IgD-negative memory B cell (primary cell): ENCODE data around the gene GNG3. TPM values are rescaled to one million over a fixed set of nuclear protein-coding genes. Genes with fewer than 3 reads are reported as not detected.

Experiments
- H3K27ac Mint-ChIP-seq, 3 donors: one replicate each; pipeline ENCODE4 v1.8.0; 2020 to 2022; ENCODE audit warnings: mild to moderate bottlenecking in 3 of 3, mixed read lengths in 3 of 3, moderate library complexity in 1 of 3
- H3K27me3 Mint-ChIP-seq: one replicate; pipeline ENCODE4 v1.8.0; 2021; ENCODE audit warnings: mixed read lengths
- H3K36me3 Mint-ChIP-seq: one replicate; pipeline ENCODE4 v1.8.0; 2020; ENCODE audit warnings: mild to moderate bottlenecking, mixed read lengths
- H3K4me1 Mint-ChIP-seq, 3 donors: one replicate each; pipeline ENCODE4 v1.8.0; 2020 to 2022; ENCODE audit warnings: mixed read lengths in 3 of 3, mild to moderate bottlenecking in 1 of 3
- H3K4me3 Mint-ChIP-seq, 4 donors: one replicate each; pipeline ENCODE4 v1.8.0; 2020 to 2022; ENCODE audit warnings: mild to moderate bottlenecking in 4 of 4, mixed read lengths in 4 of 4, moderate library complexity in 3 of 4
- H3K9me3 Mint-ChIP-seq, 3 donors: one replicate each; pipeline ENCODE4 v1.8.0; 2020 to 2021; ENCODE audit warnings: mixed read lengths in 3 of 3, mild to moderate bottlenecking in 1 of 3
- polyA plus RNA-seq: library from polyadenylated mRNA; unstranded; fragments of 300-500 nt; fragmentation: Illumina TruSeq; gene quantifications from one replicate; pipeline ENCODE4 v1.2.3, GENCODE V29; 2021

The GNG3 gene
- polyA plus RNA-seq, 1 donor from 2014 or later, result 13.3 TPM

DNA sequence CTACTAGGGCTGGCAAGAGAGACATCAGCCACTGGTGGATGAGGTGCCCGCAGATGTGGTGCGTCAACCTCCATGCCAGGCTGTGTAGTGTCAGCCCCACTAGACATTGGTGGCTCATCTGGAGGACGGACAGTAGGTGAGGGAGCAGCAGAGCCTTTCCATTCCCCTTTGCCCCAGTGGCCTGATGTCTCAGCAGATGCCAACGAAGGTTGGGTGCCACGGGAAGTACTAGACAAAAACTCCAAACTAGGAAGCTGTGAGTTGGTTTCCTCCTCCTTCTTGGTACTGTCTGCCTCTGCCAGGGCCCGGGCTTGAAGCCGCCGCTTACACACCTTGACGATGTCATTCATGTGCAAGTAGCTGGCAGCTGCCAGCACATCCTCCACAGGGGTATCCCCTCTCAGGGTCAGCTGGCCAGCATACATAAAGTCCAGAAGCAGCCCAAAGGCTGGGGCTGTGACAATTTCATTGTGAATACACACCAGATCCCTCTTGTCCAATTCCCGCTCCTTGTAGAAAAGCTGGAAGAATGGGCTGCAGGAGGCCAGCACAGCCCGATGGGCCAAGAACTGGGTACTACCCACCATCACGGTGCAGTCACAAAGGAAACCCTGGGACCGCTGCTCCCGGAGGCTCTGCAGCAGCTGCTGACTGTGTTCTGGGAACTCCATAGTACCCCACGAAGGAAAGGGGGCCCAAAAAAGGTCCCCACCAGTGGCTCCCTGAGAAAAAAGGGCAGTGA lies 45.7 kb downstream of the GNG3 start:
- H3K9me3 Mint-ChIP-seq, result no peaks in the 10 kb centered on the region
- H3K4me1 Mint-ChIP-seq, result peaks cover 5 to 23% (median 12%) of the 10 kb centered on the region in 3 donors
- no peaks in the 10 kb centered on the region for H3K36me3 Mint-ChIP-seq
- H3K4me3 Mint-ChIP-seq, result peak overlapping the region; percentile 84 to 100 (median 100)
- H3K27ac Mint-ChIP-seq, result peak overlapping the region; percentile 82 to 99 (median 98)
- no peaks in the 10 kb centered on the region for H3K27me3 Mint-ChIP-seq

GRCh38 chr11:62753736-62754603 lies 46.5 kb downstream of the GNG3 start, which contains the start of gene ZBTB3:
Gene ZBTB3, minus strand, starts transcription at chr11:62754160. Its CDS starts 496 bp downstream, at chr11:62753664.
- peak within 1 kb of the TSS; percentile 84 to 100 (median 100) for H3K4me3 Mint-ChIP-seq
- H3K27me3 Mint-ChIP-seq, result no peaks in the 10 kb centered on the region
- peak within 1 kb of the TSS; percentile 82 to 99 (median 98) for H3K27ac Mint-ChIP-seq
- no peaks in the 10 kb centered on the region for H3K9me3 Mint-ChIP-seq
- H3K36me3 Mint-ChIP-seq, result no peaks in the 10 kb centered on the region
- peaks cover 4 to 21% (median 9%) of the 10 kb centered on the region in 3 donors for H3K4me1 Mint-ChIP-seq

DNA sequence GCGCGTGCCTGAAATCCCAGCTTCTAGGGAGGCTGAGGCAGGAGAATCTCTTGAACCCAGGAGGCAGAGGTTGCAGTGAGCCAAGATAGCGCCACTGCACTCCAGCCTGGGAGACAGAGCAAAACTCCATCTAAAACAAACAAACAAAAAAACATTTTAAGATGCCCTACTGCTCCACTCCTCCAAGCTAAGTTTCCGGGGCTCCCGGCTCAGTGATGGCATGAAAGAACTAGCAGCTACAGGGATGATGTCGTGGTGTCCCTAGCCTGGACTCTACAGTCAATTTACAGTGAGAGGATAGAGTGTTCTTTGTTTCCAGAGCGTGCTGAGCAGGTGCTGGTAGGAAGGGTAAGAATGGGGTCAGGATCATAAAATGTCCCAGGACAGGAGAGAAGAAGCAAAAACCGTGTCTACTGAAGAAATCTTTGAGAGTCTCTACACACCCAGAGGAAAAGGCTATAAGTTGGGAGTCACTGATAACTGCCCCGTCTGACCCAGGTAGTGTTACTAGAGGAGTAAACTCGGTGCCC lies 47.7 kb downstream of the GNG3 start:
- Mint-ChIP-seq H3K27ac (peak overlapping the region in 2 of 3 donors; percentile 33 to 52), H3K27me3 (no peaks in the 10 kb centered on the region), H3K4me3 (peak overlapping the region; percentile 63 to 100 (median 74)), H3K4me1 (peaks cover 0 to 17% (median 9%) of the 10 kb centered on the region in 3 donors), H3K9me3 (no peaks in the 10 kb centered on the region), H3K36me3 (no peaks in the 10 kb centered on the region)

DNA sequence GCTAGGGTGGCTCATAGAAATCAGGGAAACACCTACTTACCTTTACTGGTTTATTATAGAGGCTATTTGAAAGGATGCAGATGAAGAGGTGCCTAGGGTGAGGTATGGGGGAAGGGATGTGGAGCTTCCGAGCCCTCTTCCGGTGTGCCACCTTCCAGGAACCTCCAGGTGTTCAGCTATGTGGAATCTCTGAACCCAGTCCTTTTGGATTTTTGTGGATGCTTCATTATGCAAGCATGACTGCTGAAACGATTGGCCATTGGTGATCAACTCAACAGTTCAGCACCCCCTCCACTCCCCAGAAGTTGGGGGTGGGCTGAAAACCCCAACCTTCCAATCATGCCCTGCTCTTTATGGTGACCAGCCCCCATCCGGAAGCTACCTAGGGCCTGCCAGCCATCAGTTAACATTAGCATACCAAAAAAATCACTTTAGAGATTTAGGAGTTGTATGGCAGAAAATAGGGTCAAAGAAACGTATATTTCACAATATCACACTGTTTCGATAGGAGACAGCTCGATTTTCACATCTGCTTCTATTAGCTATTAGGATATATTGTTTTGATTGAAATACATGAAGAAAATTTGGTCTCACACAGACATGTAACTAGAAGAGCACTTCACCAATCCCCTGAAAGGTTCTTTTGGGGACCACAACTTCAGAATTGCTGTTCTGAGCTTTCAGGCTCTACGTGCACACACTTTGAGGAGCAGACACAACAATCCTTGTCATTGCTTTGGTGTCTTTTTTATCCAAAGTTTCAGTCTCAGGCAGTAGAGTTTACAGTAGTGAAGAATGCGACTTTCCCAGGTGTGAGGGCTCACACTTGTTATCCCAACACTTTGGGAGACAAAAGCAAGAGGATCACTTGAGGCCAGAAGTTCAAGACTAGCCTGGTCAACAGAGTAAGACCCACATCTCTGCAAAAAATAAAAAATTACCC lies 50.6 kb downstream of the GNG3 start:
- H3K36me3 Mint-ChIP-seq, result peaks cover 2% of the 10 kb centered on the region
- H3K4me1 Mint-ChIP-seq, result peaks cover 9 to 18% (median 17%) of the 10 kb centered on the region in 3 donors
- H3K4me3 Mint-ChIP-seq, result peak overlapping the region in 1 of 4 donors; percentile 44
- no peak overlapping the region for H3K27ac Mint-ChIP-seq
- no peaks in the 10 kb centered on the region for H3K9me3 Mint-ChIP-seq
- H3K27me3 Mint-ChIP-seq, result no peaks in the 10 kb centered on the region

Other genes starting within 250 kb of the GNG3 start
- 107 TPM for gene AHNAK, start 160.9 kb upstream of the GNG3 start, polyA plus RNA-seq
- gene EEF1G, start 133.8 kb upstream of the GNG3 start, polyA plus RNA-seq, result 1,657 TPM
- 19.2 TPM for gene TUT1, start 116.2 kb upstream of the GNG3 start, polyA plus RNA-seq
- 32.9 TPM for gene MTA2, start 105.8 kb upstream of the GNG3 start, polyA plus RNA-seq
- gene EML3, start 94.9 kb upstream of the GNG3 start, polyA plus RNA-seq, result 13.8 TPM
- 0.19 TPM for gene ROM1, start 94.4 kb upstream of the GNG3 start, polyA plus RNA-seq
- gene B3GAT3, start 85.7 kb upstream of the GNG3 start, polyA plus RNA-seq, result 36.1 TPM
- gene GANAB, start 61.1 kb upstream of the GNG3 start, polyA plus RNA-seq, result 112 TPM
- 30.9 TPM for gene INTS5, start 54.4 kb upstream of the GNG3 start, polyA plus RNA-seq
- gene C11orf98, start 42.5 kb upstream of the GNG3 start, polyA plus RNA-seq, result 96.3 TPM
- 6.3 TPM for gene CSKMT, start 42.4 kb upstream of the GNG3 start, polyA plus RNA-seq
- 13.7 TPM for gene UQCC3, start 36.0 kb upstream of the GNG3 start, polyA plus RNA-seq
- 6.2 TPM for gene LBHD1, start 35.4 kb upstream of the GNG3 start, polyA plus RNA-seq
- gene UBXN1, start 28.6 kb upstream of the GNG3 start, polyA plus RNA-seq, result 228 TPM
- gene LRRN4CL, start 18.1 kb upstream of the GNG3 start, polyA plus RNA-seq, result not detected
- gene BSCL2, start 252 bp upstream of the GNG3 start, polyA plus RNA-seq, result 48.2 TPM
- 2.8 TPM for gene HNRNPUL2, start 19.8 kb downstream of the GNG3 start, polyA plus RNA-seq
- gene TTC9C, start 20.8 kb downstream of the GNG3 start, polyA plus RNA-seq, result 35.0 TPM
- 5.0 TPM for gene ZBTB3, start 46.5 kb downstream of the GNG3 start, polyA plus RNA-seq
- 202 TPM for gene POLR2G, start 53.9 kb downstream of the GNG3 start, polyA plus RNA-seq
- 12.2 TPM for gene TAF6L, start 63.7 kb downstream of the GNG3 start, polyA plus RNA-seq
- gene TMEM179B, start 79.7 kb downstream of the GNG3 start, polyA plus RNA-seq, result 101 TPM
- 39.1 TPM for gene TMEM223, start 84.3 kb downstream of the GNG3 start, polyA plus RNA-seq
- gene NXF1, start 97.8 kb downstream of the GNG3 start, polyA plus RNA-seq, result 67.6 TPM
- 39.8 TPM for gene STX5, start 124.4 kb downstream of the GNG3 start, polyA plus RNA-seq
- gene TEX54, start 125.2 kb downstream of the GNG3 start, polyA plus RNA-seq, result not detected
- gene WDR74, start 131.9 kb downstream of the GNG3 start, polyA plus RNA-seq, result 57.5 TPM
- gene SLC3A2, start 173.2 kb downstream of the GNG3 start, polyA plus RNA-seq, result 111 TPM
- not detected for gene CHRM1, start 213.7 kb downstream of the GNG3 start, polyA plus RNA-seq